DMS153 (cell line): Measurements from ENCODE around the gene KRT78.
"Not testable (repeated sequence)": the region's sequence is repeated elsewhere in the genome, so short reads cannot be mapped to it uniquely, and the experiment has no call there.

Experiments
- DNase-seq: peaks from one replicate; lab custom pipeline; 2025; lab: John Stamatoyannopoulos, UW

Gene KRT78

DNA sequence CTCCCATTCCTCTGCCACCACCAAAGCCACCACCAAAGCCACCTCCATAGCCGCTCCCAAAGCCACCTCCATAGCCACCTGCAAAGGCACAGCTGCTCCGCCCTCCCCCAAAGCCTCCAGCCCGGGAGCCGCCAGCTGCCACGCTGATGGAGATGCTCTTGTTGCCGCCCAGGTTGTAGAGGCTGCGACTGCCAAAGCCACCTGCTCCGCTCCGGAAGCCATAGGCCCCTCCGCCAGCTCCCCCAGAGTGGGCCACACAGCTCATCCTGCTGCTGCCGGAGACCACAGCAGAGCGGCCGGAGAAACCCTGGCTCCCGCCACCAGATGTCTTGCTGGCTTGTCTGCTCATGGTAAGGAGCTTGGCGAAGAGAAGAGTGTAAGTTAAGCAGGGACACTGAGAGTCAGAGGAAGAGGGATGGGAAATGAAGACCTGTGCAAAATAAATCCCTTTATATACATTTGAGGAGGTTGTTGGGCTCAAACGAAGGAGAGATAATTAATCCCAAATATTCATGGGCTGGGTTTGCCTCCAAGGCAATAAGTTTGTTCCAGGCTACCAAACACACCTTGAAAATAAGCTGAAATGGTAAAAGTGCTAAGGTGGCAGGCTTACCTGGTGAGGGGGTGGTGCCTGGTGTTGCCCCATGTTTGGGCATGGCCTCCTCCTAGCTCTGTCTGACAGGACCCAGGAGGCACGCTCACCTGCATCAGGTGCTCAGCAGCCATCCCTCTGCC, 52.9 kb downstream of the KRT78 start, which contains the start of gene KRT3:
Gene KRT3, minus strand, starts transcription at position 424 of the 735 bp plus-strand sequence. Its CDS starts 75 bp downstream, at position 349.
- no peak for DNase-seq

GRCh38 chr12:52795332-52795674, 53.5 kb downstream of the KRT78 start:
- DNase-seq, result not testable (repeated sequence)

GRCh38 chr12:52794479-52795331, 54.1 kb downstream of the KRT78 start:
- DNase-seq, result no peak

DNA sequence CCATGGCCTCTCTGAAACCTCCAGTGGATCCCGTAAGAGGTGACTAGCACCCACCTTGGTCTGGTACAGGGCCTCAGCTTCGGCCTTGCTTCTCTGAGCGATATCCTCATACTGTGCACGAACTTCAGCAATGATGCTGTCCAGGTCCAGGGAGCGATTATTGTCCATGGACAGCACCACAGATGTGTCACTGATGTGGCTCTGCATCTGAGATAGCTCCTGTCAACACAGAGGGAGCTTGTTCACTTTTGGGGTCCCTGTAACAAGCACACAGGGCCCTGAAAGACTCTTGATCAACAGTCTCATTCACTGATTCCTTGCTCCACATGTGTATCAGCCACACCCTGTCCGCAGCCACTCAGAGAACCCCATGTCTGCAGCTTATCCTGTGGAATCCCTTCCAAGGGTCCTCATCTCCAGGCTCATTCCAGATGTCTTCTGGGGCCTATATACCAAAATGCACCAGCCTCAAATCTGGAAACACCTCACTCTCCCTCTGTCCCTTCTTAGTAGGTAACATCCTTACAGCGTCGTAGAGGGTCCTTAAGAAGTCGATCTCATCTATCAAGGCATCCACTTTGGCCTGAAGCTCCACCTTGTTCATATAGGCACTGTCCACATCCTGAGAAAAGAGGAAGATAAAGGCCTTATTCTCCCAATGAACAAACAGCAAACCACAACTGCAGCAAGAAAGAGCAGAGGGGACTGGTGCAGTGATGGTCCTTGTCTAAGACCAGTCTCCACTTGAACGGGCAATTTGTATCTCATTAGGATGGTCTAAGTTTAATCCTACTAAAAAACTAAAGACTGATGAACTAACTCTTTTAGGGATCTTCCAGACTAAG, 56.4 kb downstream of the KRT78 start:
- no peak for DNase-seq

DNA sequence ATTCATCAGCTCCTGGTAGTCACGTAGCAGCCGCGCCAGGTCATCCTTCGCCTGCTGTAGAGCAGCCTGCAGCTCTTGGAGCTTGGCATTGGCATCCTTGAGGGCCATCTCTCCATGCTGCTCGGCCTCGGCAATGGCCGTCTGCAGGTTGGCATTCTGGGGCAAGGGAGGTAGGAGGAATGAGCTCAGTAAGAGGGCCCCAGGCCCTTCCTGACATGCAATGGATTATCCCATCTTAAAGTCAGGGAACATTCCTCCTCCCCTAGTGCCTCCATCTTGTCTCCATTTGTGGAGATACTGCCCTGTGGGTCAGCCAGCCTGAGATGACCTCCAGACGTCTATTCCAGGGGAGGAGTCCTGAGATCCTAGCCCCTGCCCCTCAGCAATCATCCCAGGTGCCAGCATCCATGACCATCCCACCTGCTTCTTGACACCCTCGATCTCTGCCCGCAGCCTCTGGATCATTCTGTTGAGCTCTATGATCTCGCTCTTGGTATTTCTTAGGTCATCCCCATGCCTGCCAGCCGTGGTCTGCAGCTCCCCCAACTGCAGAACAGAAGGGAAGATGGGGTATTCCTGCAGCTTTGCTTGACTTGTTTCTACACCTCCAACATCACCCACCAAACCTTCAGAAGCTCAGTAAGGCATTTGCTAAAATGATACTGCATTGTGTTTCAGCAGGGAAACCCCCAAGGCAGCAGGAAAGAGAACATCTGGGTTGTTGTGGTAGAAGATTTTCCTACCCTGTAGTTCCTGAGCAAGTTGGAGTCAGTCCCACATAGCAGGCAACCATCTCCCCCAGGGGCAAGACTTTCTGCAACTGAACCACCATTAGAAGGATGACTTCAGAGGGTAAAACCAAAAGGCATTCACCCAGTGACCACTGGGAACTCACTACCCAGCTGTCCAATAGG, 57.3 kb downstream of the KRT78 start:
- DNase-seq, result no peak

GRCh38 chr12:52790427-52791270, 58.1 kb downstream of the KRT78 start:
- no peak for DNase-seq

- no peak for DNase-seq
Measured at GRCh38 chr12:52789637-52790426, 59.0 kb downstream of the KRT78 start.

DNA sequence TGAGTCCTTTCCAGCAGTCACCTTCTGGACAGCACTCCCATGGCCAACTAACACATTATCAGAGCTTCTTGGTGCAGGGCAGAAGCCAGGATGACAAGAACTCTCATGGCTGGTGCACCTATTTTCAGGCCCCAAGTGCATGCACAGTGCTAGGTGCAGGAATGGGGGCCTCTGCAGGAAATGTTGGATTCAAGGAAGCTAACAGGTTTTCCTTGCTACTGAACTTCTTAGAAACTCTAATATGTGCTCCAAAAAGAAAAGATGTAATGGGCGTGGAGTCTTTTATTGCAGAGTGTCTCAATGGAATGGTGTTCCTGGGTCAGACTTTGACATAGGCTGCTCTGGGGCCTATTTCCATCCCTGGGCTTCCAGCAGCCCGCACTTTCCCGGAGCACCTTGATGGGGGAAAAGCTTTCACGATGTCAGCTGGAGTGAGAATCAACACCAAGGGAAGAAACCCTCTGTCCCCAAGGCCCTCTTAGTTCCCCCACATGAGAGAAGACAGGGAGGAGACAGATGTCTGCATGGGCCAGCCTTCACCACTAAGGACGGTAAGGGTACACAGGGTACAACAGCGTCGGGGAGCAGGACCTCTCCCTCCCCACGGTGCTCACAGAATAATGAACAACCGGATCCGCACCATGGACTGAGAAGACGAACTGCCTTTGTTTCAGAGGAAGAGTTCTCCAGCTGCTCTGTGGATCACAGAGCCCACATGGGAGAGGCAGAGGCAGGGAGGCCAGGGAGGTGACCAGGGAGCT, 59.7 kb downstream of the KRT78 start:
- DNase-seq, result no peak

DNA sequence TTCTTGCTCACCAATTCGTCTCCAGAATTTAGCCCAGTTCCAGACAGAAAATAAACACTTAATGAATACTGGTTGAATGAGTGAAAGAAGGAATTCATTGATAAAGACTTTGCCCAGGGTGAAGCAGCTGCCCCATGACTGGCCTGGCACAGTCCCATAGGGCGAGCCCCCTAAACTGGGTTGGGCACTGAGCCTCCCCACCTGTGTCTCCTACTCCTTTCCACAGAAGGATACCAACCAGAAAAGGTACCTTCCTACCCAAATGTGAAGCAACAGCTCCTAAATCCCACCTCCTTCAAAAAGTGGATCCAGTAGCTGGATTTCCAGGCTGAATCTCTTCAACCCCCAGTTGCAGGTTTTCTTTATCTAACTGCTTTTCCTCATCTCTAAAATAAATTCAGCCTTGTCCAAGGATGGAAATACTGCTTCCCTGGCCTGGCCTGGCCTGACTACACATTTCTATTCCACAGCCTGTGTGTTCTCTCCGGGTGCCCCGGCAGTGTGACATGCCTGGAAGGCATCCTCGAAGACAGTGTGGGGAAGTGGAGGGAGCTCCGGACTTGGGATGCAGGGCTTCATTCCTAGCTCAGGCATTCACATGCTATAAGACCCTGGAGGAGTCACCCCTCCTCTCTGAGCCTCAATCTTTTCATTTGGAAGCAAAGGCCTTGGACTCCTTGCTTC, 60.5 kb downstream of the KRT78 start:
- no peak for DNase-seq
